GM19395 (cell line): Measurements from ENCODE around the gene MGAT3.
"Not testable (repeated sequence)": the region's sequence is repeated elsewhere in the genome, so short reads cannot be mapped to it uniquely, and the experiment has no call there.

Experiments
- ATAC-seq: cut with Tn5 transposase; IDR thresholded peaks from one replicate; pipeline ENCODE4 v1.9.1; 2021; ENCODE audit warnings: mild to moderate bottlenecking, moderate library complexity; ENCODE audit not compliant: unreplicated experiment

MGAT3 gene

DNA sequence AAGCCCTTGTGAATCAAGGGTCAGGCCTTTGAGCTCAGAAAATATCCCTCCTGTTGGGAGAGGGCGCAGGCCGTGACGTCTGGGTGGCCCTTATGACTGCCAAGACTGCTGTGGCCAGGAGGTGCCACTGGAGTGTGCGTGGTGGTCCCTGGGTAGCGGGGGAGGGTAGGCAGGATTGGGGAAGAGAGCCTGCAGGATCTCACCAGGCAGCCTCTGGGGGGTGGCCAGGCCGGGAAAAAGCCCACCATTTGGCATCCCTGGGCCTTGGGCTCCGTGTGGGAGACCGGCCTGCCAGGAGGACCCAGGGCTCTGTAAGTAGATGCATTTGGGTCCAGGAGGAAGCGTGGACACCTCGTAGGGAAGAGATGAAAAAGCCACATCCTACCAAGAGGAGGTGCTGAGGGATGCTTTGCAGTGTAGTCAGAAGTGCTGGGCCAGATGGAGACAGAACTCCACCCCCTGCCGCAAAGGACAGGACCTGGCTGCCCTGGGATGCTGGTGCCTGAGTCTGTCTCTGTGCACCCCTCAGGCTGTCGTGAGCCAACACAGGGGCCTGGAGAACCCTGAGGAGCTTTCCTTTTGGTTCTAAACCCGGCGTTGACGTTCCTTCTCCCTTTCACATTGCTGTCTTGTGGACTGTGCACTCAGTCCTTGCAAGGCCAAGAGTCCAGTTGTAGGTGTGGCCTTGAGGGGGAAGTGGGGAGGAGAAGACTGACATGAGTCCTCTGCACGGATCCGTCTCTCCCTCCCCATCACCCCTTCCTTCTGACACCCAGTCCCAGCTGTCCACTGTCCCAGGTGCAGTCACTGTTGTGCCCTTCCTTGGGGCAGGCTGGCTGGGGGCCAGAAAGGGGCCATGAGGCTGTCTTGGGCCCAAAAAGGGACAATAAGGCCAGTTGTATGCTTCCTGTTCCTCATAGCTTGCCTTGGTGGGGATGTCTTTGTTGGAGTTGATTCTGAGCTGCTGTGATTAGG, 32.6 kb downstream of the MGAT3 start:
- ATAC-seq: no peak

DNA sequence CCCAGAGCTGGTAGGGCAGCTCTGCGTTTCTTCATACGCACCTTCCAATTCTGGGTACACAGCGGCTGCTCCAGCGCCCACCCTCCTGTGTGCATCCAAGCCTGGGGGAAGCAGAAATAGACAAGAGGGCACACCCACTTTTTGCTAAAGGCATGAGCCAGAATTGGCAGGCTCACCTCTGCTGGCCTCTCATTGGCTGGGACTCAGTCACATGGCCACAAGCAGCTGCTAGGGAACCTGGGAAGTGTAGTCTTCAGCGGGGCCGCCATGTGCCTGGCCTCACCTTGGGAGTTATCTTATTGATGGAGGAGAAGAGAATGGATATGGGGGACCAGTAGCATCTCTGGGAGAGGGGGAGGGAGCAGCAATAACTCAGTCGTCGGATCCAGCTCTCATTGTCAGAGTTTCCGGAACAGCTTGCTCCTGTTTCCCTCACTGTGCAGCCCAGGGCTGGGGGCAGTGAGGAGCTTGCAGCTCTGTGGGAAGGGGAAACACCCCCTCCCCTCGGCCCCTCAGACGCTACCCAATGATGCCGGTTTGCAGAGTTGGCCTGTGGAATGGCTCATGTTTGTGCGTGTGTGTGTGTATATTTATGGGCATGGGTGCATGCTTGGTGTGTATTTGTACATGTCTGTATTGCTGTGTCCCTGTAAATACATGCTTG, 33.5 kb downstream of the MGAT3 start:
- ATAC-seq: peak; percentile 56

DNA sequence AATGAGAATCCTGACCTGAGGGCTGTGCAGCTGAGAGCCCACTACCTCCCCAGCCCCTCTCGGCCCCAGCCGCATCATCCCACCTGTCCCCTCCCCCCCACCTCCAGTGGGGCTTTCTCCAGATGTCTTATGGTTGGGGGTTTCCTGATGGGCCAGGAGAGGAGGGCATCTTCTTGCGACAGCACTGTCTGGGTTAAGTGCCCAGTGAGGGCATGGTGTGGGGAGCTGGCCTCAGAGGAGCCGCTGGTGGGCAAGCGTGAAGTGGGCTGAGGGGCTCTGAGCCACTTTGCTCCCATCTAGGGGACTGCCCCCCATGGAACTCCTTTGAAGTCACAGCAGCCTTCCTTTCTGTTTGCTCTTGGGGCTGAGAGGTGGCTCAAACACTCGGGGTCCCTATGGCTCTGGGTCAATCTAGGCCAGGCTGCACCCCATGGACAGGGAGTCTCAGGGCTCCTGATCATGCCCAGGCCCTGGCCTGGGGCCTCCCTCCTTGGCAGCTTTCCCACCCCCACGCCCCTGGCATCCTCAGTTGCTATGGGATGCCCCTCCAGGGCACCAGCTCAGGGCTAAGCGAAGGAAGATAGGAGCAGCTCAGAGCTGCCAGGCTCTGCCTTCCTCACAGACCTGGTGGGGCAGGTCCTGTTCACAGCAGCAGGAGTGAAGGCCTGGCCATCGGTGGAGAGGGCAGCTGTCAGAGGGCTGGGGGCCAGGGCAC, 34.3 kb downstream of the MGAT3 start:
- no peak for ATAC-seq

DNA sequence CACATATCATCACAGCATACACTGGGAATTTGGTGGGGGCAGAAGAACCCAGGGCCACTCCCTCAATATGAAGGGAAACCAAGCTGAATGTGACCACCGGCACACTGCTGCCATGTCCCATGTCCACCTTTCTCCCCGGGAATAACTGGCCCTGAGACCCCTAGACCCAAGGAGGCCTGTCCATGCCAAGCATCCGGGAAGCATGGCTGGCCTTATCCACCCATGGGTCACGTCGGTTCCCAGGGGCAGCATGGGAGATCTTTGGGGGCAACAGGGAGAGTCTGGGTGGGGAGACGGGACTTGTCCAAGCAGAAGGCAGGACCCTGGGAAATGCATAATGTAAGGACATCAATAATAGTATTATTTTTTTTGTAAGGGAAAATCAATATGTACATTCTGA, 34.9 kb downstream of the MGAT3 start:
- ATAC-seq: no peak

DNA sequence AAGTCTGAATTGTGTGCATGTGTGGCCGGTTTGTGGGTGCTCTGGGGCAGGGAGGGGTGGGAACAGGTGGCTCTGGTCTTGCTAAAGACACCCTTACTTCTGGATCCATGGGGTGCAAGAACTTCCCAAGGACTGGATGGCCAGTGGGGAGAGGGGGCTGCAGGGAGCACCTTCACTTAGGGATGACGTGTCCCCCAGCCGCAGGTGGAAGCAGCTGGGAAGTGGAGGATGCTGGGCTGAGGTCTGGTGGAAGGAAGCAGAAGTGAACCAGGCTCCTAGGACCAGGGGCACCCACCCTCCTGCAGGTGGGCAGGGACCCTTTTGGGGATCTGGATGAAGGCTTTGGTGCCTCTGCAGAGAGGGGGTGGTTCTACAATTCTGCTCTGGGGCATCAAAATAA, 35.4 kb downstream of the MGAT3 start:
- no peak for ATAC-seq

DNA sequence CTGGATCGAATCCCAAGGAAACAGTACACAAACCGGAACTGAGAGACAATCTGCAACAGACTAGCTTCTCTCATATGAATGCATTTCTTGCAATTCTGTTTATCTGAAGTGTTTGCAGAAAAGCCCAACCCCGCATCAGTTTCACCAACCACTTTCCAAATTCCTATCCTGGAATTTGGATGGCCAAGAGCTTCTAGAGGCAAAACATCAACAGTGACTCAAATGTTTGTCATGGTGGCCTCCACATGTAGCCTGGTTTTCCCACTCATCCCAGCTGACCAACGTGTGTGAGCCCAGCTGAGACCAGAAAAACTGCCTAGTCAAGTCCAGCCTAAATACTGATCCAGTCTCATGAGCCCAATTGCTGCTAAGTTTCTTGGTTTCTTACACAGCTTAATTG, 36.9 kb downstream of the MGAT3 start:
- no peak for ATAC-seq

DNA sequence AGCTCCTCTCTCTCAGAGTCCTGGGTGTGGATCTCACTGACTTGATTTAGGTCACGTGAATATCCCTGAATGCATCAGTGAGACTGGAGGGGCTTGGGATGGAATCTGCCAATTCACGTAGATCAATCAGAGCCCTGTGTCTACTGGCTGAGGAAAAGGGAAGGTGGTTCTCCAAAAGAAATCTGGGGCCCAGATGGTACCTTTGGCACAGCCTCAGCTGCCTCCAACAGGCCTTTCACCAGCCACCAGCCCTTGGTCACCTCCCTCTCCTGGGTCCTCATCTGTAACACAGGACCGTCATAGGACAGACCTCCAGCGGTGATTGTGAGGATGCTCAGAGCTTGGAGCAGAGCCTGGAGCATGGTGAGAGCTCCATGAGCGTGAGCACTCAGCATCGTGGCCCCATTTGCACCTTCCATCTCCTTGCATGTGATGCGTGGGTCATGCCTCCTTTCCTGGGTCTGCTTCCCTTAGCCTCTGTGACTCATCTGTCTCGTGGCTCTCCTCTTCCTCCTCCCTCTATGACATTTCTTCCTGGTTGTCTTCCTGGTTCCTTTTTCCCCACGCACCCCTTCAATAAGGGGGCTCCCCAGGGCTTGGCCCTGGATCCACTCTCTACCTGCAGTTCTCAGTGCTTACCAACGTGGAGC, 37.8 kb downstream of the MGAT3 start:
- ATAC-seq: no peak

DNA sequence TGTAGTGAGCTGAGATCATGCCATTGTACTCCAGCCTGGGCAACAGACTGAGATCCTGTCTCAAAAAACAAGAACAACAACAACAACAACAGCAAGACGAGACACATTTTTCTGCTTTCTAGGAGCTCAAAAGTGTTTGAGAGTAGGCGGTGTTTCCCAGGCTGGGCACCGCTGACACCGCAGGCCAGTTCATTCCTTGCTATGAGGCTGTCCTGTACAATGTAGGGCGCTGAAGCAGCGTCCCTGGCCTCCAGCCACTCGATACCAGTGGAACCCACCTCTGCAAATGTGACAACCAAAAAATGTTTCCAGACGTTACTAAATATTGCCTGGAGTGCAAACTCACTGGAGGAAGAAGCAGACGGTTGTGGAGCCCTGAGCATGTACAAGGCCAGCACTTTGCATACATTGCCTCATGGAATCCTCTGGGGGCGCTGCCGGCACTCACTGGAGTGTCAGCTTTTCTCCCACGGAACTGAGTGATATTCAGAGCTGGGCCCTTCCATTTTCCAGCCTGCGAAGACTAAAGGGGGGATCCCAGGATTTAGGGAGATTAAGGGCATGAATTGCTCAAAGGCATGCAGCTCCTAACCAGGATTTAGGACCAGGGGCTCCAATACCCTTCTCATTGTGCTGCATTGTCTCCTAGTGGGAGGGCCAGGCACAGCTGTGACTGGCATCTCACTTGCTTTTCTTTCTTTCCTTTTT, 39.5 kb downstream of the MGAT3 start:
- no peak for ATAC-seq

DNA sequence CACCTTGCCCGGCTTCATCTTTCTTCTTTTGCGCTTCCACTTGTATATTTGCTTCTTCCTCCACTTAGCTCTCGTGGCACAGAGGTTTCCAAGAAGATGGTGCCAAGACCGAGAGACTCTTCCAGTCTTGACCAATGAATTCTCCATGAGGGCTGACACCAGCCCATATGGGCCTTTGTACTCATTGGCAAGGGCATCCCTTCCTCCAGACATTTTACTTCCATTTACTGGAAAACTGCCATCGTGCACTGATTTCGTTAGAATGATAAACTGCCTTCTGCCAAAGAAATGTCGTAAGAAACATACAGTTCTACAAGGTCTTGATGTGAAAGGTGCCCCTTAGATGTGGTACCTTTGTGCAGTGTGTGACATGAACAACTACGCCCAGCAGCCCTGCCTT, 40.6 kb downstream of the MGAT3 start:
- no peak for ATAC-seq

DNA sequence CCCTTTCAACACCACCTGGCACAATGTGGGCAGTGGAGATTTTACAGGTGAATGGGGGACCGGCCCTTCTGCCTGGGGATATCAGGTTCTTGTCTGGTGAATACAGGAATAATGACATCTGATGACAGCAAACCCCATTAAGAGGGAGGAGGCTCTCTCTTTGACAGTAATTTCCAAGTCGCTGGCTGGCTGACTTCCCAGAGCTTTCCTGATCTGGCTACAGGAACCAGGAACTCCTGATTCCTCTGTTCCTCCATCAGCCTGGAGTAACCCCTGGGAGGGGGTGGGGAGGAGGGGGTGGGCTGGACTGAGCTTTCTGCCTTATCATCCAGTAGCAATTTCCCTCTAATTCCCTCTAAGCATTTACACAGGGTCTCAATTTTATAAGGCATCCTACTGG, 41.6 kb downstream of the MGAT3 start:
- no peak for ATAC-seq

DNA sequence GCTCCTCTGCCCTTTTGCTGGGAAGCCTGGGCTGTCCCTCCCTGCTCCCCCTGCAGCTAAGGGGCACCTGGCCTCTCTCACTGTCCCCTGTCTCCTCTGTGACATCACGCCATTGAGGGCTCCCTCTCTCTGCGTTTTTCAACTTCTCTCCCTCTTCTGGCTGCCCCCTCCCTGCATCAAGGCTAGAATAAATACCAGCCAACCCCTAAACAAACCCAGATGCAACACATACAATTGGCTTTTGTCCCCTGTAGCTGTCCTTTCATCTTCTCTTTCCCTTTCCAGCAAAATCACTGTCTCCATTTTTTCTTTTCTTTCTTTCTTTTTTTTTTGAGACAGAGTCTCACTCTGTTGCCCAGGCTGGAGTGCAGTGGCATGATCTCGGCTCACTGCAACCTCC, 42.0 kb downstream of the MGAT3 start:
- no peak for ATAC-seq

DNA sequence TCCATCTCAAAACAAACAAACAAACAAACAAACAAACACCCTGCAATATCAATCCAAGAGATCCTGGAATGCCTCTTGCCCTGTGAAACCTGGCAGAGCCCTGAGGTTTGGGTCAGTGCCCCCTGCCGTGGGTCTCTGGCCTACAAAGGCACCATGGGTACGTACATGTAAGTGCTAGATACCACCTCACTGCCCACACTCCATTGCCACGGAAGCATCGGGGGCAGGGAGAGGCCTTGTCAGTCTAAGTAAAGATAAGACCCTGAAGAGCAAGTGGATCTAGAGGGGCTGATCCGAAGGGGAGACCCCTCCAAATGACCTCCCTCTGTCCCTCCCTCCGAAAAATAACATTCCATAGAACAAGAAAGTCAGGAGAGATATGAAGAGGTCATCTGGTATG, 43.3 kb downstream of the MGAT3 start:
- ATAC-seq: no peak

DNA sequence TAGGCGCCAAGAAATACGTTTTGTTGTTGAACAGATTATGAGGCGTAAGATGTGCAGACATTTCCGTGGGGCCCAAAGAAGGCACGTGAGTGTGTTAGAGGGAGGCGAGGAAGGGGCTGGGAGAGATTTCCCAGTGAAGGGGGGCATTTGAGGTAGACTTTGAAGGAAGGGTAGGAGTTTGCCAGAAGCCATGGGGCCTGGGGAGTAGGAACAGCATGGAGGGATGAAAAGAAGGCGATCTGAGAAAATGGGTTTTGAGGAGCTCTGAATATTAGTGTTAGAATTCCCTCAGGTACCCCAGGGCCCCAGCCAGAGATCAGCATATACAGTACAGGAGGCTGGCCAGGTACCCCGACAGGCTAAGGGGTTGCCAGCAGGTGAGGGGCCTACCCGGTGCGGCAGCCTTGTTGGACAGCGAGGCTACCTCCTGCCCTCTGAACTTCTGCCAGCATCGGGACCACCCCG, 44.9 kb downstream of the MGAT3 start:
- ATAC-seq: no peak

DNA sequence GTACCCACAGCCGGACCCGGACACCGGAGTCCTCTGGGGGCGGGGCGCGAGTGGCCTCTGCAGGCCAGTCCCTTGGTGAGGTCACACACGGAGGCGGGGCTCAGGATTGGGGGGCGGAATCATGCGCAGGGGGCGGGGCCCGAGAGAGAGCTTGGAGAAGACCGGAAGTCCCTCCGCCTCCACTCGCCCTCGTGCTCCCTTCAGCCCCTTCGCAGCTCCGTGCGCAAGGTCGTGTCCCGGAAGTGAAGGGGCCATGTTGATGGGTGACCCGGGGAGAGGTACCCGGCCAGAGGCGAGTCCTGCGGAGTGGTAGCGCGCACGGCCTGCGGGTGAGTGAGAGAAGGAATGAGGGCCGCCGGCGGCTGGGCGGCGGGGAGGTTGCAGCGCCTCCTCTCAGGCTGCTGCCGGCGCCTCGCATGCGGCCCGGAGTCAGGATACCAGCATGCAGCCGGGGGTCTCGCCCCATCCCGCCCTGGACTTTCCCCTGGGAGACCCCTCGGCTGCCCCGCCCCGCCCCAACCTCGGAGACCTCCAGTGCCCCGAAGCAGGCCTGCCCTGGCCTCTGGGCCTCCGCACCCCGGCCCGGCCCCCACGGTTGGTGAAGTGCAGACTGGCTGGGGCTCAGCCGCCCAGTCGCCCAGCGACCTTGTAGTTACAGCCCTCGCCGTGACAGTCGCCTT, 45.4 kb downstream of the MGAT3 start, which contains the start of gene MIEF1:
TSS of gene MIEF1 (plus strand) at position 182 of the 680 bp plus-strand sequence. CDS start 9,005 bp downstream, outside the sequence.
- peak; percentile 88 for ATAC-seq

DNA sequence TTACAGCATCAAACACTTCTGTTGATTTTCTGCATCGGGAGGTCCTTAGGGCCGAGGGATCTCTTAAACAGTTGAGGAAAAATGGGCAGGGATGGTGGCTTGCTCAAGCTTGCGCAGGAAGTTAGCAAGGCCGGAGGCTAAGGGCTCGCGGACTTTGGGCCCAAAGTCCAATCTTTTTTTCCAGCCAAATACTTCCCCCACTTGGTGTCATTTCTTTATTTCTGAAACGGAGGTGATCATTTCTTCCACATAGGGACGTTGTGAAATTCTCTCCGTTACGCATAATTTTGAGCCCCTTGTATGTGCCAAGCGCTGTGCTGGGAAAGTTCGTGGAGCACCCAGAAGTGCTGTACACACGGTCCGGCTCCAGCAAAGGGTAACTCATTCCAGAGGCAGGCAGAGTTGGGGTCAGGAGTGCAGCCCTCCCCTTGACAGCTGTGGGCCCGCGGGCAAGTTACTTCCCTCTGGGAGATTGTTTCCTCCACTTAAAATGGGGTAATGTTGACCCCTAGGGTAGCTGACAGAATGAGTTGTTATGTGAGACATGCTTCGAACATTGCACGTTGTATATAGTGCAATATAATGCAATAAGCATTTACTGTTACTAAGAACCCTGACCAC, 46.1 kb downstream of the MGAT3 start:
- no peak for ATAC-seq

DNA sequence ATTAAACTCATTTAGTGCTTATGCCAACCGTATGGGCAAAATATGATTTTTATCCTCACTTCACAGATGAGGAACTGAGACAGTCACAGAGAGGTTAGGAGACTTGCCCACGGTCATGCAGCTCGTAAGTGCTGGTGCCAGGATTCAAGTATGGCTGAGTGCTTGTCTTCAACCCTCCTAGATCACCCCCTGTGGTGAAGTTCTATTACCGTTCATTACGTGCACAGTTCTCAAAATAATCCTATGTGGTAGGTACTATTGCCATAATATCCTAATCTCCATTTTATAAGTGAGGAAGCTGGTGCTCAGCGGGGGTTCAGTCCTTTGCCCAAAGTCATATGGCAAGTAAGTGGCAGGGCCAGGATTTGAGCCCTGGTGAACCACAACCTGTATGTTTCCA, 46.8 kb downstream of the MGAT3 start:
- ATAC-seq: no peak

DNA sequence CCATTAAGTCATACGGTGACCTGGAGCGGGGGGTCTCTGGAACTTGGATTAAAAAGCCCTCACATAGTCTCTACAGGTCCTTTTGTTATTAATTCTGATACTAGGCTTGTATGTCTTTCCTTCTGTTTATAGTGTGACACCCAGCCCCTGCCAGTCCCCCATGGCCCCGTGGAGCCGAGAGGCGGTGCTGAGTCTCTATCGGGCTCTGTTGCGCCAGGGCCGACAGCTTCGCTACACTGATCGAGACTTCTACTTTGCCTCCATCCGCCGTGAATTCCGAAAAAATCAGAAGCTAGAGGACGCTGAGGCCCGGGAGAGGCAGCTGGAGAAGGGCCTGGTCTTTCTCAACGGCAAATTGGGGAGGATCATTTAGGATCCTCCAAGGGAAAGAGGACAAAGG, 47.3 kb downstream of the MGAT3 start:
- no peak for ATAC-seq

DNA sequence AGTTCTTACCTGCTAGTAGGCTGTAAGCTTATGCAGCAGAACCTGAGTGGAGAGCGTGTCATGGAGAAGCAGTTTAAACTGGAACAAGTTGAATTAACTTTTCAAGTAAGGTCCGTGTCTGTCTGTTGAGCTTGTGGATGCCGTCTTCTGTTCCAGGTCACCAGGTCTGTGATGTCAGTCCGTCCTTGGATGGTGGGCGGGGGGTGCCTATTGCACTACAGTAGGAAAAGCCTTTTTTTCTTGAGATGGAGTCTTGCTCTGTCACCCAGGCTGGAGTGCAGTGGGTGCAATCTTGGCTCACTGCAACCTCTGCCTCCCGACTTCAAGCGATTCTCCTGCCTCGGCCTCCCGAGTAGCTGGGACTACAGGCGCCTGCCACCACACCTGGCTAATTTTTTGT, 50.2 kb downstream of the MGAT3 start:
- ATAC-seq: not testable (repeated sequence)

DNA sequence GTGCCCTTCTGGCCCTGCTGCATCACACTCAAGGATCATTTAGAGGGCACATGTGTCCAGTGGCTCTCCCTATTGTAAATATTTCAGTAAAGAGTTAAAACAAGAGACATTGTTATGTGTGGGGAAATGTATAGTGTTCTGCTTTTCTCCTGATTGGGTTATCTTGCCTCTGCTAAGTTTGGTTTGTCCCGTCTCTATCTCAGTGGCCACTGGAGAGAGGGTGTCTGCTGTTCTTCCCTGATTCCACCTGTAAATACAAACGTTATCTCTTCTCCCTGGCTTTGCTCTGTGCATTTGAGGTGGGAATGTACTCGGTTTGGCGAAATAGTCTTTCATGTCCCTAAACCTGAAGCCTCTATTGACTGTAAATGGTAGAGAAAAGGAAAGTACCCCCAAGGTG, 51.6 kb downstream of the MGAT3 start:
- no peak for ATAC-seq
